GM21717 (cell line): ENCODE measurements around the gene CACFD1.

Source experiments
- ATAC-seq: cut with Tn5 transposase; IDR thresholded peaks from one replicate; pipeline ENCODE4 v1.9.1; 2021; ENCODE audit warnings: mild to moderate bottlenecking, moderate library complexity; ENCODE audit not compliant: unreplicated experiment

CACFD1 gene

DNA sequence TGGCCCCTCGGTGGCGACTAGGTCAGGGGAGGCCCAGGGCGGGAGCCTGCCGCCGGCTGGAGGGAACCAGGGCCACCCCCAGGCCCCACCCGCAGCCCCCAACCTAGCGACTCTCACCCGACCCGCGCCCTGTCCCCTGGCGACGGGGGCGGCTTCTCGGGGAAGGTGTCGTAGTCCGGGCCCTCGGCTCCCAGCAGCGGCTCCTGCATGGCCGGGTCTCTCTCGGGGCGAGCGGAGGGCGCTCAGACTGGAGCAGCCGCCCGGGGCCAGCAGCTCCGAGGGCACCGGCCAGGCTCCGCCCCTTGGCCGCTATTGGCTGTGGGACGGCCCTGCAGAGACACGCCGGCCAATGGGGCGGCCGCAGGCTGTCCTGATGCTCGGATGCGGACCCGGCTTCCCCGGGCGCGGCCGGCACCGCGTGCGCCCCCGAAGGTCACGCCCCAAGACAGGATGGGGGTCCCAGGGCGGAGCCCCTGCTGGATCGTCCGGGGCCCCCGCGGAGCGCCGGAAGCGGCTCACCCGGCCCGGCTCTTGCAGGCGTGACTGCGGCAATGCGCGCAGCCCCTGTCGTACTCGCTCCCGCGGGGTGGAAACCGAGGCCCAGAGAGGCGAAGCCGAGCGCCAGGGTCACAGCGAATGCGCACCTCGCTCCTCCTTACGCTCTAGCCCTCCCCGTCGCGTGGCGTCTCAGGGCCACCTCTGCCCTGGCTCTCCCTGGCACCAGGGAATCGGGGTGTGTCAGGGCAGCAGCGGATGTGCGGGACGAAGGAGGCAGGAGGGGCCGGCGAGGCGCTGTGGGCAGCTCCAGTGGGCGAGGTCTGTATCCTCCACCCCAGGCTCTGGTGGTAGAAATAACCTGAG, 19.3 kb downstream of the CACFD1 start, which contains the start of gene SLC2A6:
SLC2A6 (minus strand) TSS at position 249 of the 861 bp plus-strand sequence; CDS start at position 209, 40 bp downstream.
- ATAC-seq: peak; percentile 87

DNA sequence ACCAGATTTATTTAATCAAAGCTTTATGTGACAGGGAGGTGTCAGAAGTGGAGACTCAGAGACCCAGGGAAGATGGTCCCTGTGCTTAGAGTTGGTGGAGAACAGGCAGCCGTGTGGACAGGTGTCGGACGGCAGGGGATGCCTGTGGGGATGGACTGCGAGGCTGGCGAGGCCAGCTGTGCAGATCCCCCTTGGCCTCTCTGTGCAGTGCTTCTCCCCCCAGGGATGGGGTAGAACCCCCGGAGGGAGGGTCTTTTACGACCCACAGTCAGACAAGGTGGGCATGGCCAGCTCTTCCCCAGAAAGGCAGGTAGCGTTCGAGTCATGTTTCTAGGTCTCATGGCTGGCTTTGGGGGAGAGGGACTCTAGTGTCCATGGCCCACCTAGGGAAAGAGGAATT, 23.8 kb downstream of the CACFD1 start:
- ATAC-seq: no peak

GRCh38 chr9:133484671-133485437, 25.1 kb downstream of the CACFD1 start:
- ATAC-seq: no peak

- no peak for ATAC-seq
These were observed 25.9 kb downstream of the CACFD1 start for GRCh38 chr9:133485531-133486260.

- ATAC-seq: no peak
These were observed 27.6 kb downstream of the CACFD1 start for GRCh38 chr9:133487331-133487725.

- ATAC-seq: no peak
These were observed 29.0 kb downstream of the CACFD1 start for GRCh38 chr9:133488686-133489252.

DNA sequence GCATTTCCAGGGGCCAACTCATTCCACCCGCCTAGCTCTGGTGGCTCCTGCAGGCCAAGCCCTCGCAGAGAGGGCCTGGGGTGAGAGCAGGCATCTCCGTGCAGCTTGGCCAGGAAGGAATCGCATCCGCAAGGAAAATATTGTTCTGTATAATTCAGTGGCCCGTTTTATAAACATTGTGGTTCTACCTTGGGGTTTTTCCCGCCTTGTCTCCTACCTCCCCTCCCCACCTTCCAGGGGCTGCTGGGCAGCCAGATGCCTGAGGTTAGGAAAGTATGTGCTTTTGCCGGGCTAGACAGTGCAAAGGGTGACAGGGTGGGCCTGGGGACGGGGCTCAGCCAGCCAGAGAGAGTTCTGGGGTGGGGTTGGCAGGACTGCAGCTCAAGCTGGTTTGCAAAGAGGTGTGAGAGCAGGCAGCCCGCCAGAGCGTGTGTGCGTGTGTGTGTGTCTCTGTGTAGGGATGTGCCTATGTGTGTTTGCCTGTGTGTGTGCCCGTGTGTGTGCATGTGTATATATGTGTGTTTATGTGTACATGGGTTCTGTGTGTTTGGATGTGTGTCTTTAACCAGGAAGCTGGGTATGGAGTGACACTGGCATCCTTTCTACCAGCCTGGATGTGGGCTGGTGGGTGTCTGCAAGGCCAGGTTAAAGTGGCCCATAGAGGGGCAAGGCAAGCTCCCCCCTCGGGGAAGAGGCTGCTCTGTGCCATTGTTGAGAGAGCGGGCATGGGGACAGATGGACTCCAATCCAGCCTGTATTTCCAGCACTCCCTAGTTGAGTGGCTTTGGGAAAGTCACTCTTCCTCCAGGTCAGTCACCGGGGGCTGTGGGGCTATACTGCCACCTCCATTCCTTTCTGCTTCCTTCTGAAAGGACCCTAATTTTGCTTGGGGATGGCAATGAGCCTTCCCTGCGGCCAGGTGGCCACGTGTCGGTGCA, 29.7 kb downstream of the CACFD1 start:
- ATAC-seq: no peak

DNA sequence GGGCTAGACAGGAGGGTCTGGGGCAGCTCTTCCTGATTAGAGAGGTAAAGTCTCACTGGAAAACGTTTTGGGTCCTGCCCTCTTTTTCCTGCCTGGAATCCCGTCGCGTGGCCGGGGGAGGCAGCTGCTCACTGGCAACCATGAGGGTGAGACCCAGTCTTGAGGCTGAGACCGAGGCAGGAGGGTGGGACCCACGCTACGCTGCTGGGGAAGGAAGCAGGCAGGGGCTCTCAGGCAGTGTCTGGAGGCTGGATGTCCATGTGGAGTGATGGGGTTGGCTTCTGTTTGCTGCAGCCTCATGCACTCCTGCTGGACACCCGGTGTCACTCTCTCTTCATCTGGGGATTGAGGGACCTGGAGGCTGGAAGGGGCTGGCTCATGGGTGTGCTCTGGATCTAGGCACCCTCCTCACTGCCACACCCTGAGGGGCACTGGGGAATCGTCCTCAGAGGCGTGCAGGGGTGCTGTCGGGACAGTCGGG, 30.5 kb downstream of the CACFD1 start:
- ATAC-seq: no peak

DNA sequence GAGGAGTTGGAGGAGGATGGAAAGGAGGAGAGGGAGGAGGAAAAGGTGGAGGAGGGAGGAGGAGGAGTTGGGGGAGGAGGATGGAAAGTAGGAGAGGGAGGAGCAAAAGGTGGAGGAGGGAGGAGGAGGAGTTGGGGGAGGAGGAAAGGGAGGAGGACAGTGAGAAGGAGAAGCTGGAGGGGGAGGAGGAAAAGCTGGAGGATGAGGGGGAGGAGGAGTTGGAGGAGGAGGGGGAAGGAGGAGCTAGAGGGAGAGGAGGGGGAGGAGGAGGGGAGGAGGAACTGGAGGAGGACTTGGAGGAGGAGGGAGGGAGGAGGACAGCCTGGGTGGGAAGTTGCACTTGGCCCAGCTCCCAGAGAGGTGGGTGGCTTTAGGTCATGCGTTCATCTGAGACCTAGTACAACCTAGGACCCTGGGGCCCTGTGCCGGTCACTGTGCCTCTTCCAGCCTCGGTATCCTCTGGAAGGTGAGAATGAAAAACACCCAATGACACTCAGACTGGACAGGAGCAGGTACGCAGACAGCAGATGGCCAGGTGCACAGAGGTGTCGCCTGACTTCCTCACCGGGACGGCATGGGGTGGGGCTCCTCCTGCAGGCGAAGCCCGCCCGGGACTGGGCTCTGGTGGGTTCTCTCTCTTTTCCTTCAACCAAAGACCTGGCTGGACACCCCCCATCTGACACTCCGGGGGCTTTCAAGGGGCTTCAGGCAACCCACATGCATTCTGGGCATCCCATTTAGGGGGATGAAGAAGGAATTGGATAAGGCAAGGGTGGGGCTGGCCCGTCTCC, 31.3 kb downstream of the CACFD1 start:
- ATAC-seq: no peak

GRCh38 chr9:133491656-133491925, 31.8 kb downstream of the CACFD1 start:
- ATAC-seq: no peak

- ATAC-seq: no peak
These were observed 32.6 kb downstream of the CACFD1 start for GRCh38 chr9:133492061-133493021.

DNA sequence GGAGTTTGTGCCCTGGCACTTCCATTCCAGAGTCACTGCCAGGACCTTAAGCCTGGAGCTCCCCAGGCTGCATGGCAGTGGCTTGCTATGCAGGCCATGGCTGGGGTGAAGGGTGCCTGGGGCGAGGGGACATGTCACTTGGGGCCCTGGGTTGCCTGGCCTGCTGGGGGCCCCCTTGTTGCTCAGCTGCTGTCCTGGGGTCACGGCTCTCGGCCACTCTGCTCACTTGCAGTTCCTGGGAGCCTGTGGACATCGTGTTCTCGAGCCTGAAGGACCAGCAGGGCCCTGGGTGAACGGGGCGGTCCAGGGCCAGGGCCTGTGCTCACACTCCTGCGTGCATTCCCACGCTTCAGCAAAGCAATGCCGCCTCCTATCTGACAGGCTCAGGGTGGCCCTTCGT, 33.6 kb downstream of the CACFD1 start:
- no peak for ATAC-seq

DNA sequence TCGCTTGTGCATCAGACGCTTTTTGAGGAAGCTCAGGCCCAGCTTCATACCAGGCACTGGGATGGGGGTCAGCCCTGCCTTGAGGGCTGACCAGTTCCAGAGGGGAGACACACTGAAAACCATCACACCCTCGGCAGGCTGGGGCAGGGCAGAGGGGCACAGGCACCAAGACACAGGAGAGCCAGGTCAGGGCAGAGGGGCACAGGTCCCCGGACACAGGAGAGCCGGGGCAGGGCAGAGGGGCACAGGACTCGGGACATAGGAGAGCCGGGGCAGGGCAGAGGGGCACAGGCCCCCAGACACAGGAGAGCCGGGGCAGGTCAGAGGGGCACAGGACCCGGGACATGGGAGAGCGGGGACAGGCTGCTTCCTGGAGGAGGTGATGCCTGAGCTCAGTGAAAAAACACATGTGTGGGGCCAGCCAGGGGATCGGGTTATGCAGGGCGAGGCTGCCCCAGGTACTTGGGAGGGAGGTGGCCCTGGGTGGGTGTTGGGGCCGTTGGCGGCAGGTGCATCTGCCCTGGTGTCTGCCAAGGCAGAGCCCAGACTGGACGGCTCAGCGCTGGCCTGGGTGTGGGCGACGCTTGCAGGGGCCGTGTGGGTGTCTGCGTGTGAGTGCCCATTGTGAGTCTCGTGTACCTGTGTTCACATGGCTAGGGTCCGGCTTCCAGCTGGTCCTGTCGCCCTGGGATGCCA, 34.2 kb downstream of the CACFD1 start:
- ATAC-seq: no peak

DNA sequence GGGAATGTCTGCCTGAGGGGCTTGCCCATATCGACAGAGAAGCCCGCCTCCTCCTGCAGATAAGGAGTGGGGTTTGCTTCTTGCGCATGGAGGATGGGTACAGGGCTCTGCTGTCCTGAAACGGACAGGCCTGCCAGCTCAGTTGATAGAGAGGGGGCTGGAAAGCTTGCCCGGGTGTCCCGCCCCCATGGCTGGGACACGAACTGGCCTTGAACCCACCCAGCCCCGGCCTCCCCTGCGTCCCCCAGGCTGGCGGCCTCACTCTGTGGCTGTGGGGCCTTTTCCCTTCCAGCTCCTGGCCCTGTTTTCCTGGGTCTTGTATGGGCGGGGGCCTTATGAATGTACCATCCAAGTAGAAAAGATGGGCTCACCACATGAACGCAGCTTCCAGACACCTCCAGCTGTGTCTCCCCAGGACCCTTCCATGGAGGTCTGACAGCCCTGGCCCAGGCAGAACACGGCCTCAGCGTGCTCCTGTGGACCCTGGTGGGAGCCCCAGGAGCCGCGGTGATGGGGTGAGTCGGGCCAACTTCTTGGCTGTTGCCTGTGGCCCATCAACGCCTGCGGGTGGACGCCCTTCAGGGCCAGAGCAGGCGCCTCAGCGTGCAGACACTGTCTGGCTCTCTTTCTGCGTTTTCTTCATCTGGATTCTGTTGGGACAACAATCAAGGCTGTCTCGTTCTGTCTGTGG, 35.0 kb downstream of the CACFD1 start:
- ATAC-seq: no peak

GRCh38 chr9:133495327-133496293, 35.8 kb downstream of the CACFD1 start:
- ATAC-seq: no peak
